NCI-H345 (cell line): ENCODE results near the gene TCP11L1.
A peak's percentile ranks its signal among the peaks of the same experiment; 100 is the strongest.
"Not testable (repeated sequence)": the region's sequence is repeated elsewhere in the genome, so short reads cannot be mapped to it uniquely, and the experiment has no call there.

Experiments
- DNase-seq: peaks from one replicate; lab custom pipeline; 2025; lab: John Stamatoyannopoulos, UW

Gene TCP11L1

GRCh38 chr11:33039274-33040032 is at the start of gene TCP11L1:
TCP11L1 (plus strand) TSS chr11:33039572; CDS start chr11:33043774, 4,202 bp downstream.
- peak; percentile 78 for DNase-seq

DNA sequence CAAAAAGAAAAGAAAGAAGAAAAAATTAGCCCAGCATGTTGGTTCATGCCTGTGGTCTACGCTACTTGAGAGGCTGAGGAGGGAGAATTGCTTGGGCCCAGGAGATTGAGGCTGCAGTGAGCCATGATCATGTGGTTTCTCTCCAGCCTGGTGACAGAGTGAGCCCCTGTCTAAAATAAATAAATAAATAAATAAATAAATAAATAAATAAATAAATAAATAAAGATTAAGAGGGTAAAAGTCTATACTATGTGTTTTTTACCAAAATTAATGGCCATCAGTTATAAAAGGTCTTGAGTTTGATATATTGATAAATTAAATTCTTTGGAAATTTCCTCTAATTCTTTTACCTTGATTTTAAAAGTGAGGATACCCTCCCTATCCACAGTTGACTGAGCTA is 48.9 kb upstream of the TCP11L1 start:
- no peak for DNase-seq

- no peak for DNase-seq
These were observed 47.9 kb upstream of the TCP11L1 start for GRCh38 chr11:32991427-32991826.

- no peak for DNase-seq
These were observed 47.5 kb upstream of the TCP11L1 start for GRCh38 chr11:32991898-32992297.

DNA sequence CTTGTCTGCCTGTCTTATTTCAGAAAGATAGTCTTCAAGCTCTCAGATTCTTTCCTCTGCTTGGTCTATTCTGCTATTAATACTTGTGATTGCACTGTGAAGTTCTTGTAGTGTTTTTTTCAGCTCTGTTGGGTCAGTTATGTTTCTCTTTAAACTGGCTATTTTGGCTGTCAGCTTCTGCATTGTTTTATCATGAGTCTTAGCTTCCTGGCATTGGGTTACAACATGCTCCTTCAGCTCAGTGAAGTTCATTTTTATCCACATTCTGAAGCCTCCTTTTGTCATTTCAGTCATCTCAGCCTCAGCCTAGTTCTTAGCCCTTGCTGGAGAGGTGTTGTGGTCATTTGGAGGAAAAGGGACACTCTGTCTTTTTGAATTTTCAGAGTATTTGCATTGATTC is 39.2 kb upstream of the TCP11L1 start:
- no peak for DNase-seq

DNA sequence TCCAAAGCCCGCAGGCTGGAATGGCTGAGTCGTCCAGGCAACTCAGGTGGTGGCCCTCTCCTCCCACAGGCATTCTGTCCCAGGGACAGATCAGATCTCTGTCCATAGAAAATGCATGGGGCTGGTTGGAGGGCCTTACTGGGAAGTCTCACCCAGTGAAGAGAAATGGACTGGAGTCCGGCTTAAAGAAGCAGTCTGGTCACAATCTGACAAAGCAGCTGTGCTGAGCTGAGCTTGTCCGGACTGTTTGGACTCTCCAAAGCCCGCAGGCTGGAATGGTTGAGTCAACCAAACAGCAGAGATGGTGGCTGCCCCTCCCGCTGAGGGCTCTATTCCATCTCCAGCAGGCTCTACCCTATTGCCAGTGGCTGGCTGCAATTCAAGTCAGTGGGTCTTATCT is 38.1 kb upstream of the TCP11L1 start:
- DNase-seq = no peak

DNA sequence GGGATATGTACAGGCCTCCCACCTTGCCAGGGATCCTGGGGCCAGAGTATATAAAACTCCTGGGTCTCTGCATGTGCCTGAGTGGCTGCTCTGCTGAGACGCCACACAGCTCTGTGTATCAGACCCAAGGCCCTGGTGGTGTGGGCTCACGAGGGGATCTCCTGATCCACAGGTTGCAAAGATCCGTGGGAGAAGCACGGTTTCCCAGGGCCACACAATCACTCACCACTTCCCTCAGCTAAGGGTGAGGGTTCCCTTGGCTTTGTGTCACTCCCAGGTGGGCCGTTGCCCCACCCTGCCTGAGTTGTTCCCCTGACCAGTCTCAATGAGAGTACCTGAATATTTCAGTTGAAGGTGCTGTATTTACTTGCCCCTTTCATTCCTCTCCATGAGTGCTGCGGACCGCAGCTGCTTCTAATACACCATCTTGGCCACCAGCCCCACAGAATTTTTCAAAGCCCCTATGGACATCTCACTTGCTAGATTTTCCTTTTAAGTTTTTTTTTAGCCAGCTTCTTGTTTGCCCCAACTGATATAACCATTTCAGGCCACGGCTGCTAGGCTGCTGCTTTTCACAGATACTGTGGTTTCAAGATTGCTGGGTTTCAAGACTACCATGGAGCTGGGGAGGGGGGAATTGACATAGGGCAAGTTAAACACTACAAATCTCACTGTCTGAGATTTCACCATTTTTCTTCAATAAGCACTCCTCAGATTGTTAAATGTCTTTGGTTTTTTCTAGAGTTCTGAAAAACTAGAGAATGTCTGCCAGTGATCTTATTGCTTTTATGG is 37.4 kb upstream of the TCP11L1 start:
- DNase-seq = no peak

DNA sequence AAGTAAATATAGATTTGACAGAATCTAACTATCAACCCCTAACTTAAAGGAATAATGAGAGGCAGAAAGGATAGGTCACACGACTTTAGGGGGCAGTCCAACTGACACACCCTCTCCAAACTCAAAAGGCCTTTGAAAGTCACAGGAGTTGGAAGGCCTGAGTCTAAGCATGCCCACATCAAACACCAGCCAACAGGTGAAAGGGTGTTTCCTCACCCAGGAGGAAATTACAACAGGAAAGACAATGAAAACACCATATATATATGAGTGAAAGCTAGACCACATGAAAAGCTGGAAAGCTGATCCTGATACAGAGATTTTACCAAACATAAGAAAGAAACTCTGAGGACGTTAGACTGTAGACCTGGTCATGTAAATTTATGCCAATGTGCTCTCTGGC is 34.2 kb upstream of the TCP11L1 start:
- no peak for DNase-seq

GRCh38 chr11:33006010-33006409 is 33.4 kb upstream of the TCP11L1 start:
- DNase-seq = no peak

DNA sequence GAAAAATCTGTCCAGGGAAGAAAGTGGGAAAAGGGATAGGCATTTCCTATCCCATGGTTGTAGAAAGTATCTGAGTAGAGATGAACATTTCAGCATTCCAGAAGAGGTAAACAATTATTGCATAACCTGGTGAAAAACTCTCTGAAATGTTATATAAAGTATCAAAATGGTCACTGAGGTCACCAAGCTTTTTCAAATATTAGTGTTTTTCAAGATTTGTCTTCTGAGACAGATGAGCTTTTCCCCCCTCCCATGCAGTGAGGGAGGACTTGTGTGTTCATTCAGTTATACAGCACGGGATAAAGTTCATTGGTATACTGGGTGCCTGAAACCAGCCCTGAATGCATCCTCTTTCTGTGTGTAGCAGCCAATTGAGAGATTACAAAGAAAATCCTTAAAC is 25.6 kb upstream of the TCP11L1 start:
- no peak for DNase-seq

DNA sequence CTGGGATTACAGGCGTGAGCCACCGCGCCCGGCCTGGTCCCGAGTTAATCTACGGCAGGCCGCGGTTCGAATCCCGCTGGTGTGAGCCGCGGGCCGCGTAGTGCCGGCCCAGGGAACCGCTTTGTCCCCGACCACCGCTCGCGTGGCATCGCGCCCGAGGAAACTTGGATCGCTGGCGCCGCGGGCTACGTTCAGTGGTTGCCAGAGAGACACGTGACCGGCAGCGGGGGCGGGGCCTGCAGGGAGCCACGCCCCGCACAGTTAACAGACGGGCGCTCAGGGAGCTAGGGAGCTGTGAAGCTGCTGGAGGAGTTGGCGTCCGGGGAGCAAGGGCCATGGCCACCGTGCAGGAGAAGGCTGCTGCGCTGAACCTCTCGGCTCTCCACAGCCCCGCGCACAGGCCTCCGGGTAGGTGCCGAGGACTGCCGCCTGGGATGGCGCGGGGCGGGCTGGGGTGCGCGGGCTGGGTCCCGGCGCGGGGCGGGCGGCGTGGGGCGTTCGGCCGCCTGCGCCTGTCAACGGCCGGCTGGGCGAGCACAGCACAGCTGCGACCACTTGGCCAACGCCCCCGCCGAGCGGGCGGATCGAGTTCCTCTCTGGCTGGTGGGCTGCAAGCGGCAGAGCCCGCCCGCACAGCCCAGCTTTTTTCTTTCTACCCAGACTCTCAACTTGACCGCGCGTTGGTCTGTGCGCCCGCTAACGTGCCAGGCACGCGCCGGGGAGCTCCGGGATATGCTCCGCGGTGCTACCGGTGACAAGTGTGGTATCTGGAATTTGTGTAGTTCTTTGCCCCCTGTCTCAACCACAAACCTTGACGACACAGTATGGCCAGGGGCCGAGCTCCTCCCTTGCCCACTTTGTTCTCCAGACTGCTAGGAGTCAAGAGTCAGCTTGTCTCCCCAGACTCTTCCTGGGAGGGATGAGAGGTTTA is 23.5 kb upstream of the TCP11L1 start, which contains the start of gene DEPDC7:
Gene DEPDC7 (plus strand): TSS at position 258 of the 931 bp plus-strand sequence. CDS start 78 bp downstream, at position 336.
- DNase-seq = peak; percentile 95

- no peak for DNase-seq
These were observed 22.7 kb upstream of the TCP11L1 start for GRCh38 chr11:33016654-33017053.

- no peak for DNase-seq
These were observed 21.9 kb upstream of the TCP11L1 start for GRCh38 chr11:33017478-33017877.

GRCh38 chr11:33017965-33018364 is 21.4 kb upstream of the TCP11L1 start:
- no peak for DNase-seq

DNA sequence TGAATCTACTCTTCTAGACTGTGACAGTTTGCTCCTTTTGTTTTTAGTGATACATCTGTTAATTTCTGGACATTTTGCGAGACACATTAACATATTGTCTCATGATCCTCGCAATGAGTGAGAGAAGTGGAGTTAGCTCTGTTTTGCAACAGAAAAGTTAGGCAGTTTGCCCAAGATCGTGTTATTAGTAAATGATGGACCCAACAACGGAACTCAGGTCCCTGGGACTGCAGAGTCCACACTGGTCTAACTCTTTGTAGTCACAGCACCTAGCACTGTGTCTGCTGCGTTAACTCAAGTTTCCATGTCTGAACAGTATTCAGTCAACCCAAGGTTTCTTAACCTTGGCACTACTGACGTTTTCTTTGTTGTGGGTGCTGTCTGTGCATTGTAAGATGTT is 20.5 kb upstream of the TCP11L1 start:
- DNase-seq = no peak

- DNase-seq = no peak
These were observed 17.9 kb upstream of the TCP11L1 start for GRCh38 chr11:33021501-33021900.

- DNase-seq = no peak
These were observed 17.4 kb upstream of the TCP11L1 start for GRCh38 chr11:33021937-33022336.

DNA sequence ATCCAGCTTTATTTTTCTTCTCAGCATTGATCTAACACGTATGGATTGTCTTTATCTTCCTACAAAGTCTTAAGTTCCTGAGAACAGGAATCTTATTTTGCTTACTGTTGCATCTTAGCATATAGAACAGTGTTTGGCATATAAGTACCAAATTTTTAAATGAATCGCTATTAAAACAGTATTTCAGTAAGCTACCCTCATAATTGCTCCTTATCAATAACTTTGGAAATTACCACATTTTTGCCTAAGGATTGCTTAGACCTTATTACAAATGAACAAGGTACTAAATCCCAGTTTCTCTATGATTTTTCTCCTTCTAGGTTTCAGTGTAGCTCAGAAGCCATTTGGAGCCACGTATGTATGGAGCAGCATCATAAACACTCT is 14.0 kb upstream of the TCP11L1 start:
- no peak for DNase-seq

DNA sequence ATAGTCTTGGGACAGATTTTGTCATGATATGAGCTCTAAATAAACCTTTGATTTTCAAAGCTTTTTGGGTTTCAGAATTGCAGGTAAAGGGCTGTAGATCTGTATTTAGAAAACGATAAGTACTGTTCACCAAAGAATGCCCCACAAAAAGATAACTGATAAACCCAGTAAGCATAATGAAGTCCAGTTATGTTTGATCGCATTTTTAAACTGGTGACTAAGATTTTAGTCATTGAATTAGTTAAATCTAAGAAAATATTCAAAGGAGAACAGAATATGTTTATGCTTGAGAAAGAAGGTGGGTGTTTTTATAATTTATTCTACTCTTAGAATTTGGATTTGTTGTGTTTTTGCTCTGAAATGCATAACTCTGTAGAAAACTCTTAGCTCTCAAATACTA is 12.1 kb upstream of the TCP11L1 start:
- no peak for DNase-seq

- no peak for DNase-seq
These were observed 11.4 kb upstream of the TCP11L1 start for GRCh38 chr11:33027846-33028536.

- no peak for DNase-seq
These were observed 10.8 kb upstream of the TCP11L1 start for GRCh38 chr11:33028537-33028914.

DNA sequence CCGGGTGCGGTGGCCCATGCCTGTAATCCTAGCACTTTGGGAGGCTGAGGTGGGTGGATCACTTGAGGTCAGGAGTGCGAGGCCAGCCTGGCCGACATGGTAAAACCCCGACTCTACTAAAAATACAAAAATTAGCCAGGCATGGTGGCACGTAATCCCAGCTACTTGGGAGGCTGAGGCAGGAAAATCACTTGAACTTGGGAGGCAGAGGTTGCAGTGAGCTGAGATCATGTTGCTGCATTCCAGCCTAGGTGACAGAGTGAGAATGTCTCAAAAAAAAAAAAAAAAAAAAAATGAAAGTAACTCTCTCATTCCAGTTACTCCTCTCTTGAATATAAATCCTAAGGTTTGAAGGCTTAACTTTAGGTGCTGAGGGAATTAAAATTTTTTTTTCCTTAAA is 10.2 kb upstream of the TCP11L1 start:
- not testable (repeated sequence) for DNase-seq
